ENCODE data around the gene PRKX.
"Not testable (repeated sequence)": the region's sequence is repeated elsewhere in the genome, so short reads cannot be mapped to it uniquely, and the experiment has no call there.

PRKX gene

DNA sequence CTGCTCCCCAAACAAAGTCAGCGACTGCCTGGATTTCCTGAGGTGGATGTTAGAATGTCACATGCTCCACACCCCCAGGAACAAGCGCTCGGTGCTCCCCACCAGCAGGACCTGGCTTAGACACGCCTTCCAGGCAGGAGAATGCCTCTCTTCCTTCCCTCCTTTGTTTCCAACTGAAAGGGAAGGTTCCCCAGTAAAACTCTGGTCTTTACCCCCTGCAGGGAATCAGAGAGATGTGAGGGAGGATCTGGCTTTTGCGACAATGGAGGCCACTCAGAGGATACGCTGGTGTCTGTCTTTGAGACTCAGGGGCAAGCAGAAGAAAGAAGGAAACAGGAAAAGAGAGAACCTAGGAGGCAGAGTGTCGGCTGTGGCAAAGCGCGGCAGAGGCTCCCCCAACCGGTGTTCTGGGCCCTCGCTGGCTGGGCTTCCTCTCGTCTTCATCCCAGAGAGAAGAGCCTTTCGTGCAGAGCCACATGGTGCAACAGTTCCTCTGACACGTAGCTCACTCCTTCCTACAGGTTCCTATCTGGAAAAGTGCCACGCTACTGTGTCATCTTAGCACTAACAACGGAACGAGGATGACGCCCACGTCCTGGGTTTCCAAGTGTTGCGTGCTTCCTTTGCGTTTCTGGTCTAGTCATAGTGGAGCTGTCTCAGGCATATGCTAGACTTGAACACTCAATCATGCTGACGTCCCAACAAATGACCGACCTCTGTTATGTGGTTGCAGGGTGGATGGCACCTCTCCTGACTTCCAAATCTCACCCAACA, 73.4 kb downstream of the PRKX start:
- not testable (repeated sequence) for DNase-seq

DNA sequence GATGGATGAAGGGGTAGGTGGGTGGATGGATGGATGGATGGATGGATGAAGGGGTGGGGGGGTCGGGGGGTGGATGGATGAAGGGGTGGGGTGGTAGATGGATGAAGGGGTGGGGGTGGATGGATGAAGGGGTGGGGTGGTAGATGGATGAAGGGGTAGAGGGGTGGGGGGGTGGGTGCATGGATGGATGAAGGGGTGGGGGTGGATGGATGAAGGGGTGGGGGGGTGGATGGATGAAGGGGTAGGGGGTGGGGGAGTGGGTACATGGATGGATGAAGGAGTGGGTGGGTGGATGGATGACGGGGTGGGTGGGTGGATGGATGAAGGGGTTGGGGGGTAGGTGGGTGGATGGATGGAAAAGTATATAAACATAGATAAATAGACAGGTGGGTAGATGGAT, 74.2 kb downstream of the PRKX start:
- no peak for DNase-seq

DNA sequence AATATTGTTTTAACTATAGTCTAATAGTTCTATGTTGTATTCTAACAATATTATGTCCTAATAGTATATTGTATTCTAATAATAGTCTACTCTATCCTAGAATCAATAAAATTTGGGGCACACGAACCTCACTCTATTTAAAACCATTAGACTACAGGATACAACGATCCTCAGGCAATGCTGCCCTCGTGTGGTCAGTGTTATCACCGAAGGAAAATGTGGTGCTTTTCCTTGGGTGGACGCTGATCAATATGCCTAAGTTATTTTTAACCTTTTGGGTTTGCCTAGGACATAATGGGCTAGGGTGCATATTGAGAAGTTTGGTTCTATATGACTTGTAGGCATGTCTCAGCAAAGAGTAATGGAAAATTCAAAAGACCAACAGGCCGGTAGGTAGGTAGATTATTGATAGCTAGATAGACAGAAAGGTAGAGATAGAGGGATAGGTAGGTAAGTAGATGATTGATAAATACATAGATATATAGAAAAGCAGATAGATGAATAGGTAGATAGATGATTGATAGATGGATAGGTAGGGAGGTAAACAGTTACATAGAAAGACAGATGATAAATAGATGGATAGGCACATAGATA, 75.1 kb downstream of the PRKX start:
- no peak for DNase-seq

DNA sequence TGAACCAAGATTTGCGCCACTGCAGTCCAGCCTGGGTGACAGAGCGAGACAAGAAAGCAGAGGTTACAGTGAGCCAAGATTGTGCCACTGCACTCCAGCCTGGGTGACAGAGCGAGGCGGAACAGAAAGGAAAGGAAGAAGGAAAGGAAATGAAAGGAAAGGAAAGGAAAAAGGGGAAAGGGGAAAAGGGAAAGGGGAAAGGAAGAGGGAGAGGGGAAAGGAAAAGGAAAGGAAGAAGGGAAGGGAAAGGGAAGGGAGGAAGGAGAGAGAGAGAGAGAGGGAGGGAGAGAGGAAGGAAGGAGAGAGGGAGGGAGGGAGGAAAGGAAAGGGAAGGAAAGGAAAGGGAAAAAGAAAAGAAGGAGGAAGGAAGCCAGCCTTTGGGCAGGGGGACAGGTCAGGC, 76.6 kb downstream of the PRKX start:
- DNase-seq: no peak

DNA sequence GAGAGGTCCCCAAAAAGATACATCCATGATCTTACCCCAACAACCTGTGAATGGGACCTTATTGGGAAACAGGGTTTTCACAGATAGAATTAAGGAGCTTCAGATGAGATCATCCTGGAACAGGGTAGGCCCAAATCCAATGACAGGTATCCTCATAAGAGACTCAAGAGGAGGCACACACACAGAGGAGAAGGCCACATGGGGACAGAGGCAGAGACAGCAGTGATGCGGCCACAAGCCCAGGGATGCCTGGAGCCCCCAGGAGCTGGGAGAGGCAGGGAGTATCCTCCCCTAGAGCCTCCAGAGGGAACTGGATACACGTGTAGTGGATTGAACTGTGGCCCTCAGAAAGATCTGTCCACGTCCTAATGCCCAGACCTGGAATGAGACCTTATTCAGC, 82.3 kb downstream of the PRKX start:
- DNase-seq: no peak

DNA sequence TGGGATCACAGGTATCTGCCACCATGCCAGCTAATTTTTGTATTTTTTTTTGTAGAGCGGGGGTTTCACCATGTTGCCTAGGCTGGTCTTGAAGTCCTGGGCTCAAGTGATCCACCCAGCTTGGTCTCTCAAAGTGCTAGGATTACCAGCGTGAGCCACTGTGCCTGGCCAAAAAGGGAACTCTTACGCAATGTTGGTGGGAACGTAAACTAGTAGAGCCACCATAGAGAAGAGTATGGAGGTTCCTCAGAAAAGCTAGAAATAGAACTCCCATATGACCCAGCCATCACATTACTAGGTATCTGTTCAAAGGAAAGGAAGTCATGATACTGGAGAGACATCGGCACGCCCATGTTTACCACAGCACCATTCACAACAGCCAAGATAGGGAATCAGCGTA, 85.9 kb downstream of the PRKX start:
- DNase-seq: no peak

DNA sequence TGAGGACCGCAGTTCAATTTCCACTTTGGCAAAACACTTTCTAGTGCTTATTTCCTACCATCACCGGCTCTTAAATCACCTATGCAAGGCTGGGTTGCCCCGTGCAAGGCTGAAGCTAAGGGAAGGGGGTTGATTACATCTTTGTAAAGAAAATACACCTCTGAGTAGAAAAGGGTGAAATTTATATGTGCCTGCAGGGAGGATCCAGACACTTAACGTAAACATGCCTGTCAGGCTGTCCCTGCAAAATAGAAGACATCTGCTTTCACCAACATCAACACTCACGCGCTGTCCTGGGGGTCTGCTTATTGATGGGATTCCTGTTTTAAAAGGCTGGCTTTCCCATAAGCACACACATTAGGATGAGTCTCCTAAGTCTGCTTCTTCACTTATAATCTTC, 92.0 kb downstream of the PRKX start:
- DNase-seq: no peak

DNA sequence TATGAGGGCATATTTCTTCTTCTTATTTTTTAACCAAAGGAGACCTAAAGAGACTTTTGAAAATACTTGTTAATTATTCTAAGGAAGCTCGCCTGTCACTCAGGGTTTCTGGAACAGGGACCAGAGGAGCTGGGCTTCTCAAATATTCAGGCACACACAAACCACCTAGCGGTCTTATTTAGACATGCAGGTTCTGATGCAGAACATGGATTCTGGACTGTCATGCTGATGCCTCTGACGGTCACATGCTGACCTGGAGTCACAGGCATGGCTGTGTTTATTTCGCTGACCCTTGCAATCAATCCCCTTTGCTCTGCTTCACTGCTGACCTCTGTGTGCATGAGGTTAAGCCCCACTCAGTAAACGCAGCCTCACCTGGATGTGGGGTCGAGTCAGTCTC, 101.7 kb downstream of the PRKX start:
- DNase-seq: not testable (repeated sequence)

DNA sequence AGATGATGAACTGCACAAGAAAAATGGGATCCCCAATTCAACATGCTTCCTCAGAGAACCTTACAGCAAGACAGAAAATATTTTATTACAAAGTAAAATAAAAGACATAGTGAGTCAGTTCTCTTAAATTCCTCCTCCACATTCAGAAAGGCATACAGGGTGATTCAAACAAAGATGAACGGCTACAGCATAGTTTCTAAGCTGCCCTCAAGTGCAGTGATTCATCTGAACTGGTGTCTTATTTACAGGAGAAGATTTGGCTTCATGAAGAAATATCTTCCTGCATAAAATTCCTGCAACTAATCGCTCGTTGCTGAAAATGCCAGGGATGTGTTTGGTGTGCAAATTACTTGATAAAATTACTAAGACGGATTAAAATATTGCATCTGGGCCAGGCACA, 103.6 kb downstream of the PRKX start:
- no peak for DNase-seq

DNA sequence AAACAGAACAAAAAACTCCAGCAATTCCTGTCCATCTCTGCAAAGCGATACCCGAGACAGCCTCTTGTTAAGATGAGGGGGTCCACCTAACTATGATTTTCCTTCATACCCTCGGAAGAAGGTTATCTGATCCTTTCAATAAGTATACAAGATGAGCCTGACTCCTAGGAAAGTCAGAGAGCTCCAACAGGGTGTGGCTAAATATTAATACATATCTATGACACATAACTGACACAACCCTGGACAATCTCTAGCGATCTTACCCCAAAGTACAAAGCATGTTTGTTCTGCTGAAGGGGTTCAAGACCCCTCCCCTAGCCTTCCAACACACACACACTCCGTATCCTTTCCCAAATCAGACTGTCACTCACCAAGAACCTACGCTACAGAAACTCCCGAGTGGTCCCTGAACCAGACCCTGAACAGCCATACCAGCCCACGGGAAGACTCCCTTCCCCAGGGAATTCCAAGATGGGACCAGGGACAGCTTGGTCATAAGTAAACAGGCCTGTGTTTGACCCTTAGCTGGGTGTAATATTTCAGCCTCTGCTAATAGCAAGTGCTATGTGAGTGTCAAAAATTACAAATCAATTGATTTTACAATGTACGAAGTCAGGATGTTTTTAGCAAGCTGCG, 110.3 kb downstream of the PRKX start:
- DNase-seq: no peak

DNA sequence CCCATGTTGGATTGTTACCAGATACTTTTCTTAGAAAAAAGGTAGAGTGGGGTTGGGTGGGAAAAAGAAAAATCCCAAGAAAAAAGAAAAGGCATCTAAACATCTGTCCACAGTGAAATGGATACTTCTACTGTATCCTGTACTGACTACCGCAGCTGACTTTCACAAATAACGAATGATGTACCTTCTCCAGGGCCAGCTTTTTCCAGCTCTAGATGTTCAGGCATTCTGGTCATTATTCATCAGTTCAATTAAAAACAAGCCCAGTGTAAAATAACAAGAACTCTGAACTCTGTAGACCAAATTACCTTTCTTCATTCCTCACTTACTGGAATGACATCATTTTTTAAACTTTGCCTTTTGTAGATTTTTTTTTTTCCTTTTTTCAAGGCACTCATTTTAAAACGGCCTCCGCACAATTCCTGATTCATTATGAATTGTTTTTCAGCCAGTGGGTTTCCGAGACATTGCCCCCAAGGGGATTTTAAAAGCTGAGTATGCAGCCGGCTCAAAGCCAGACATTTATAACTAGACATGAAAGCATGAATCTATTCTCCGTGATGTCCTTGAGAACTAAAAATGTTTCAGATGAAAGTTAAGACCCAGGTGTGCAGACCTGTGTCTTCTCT, 113.5 kb downstream of the PRKX start:
- DNase-seq: no peak

DNA sequence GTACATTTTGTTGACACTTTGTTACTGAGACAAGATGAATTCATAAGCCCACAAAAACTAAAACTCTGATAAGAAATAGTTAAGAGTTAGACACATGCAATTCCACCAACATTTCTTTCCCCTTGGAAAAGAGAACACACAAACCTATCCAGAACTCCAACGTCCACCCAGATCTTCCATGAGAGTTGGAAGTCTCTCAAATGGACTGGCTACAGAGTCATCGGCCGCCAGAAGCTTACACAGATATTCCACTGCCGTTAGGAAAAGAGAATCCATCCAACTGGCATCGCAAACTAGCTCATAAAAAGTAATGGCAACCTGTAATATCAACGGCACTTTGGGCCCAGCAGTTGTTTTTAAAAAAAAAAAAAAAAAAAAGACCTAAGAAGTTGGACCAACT, 114.7 kb downstream of the PRKX start:
- no peak for DNase-seq

DNA sequence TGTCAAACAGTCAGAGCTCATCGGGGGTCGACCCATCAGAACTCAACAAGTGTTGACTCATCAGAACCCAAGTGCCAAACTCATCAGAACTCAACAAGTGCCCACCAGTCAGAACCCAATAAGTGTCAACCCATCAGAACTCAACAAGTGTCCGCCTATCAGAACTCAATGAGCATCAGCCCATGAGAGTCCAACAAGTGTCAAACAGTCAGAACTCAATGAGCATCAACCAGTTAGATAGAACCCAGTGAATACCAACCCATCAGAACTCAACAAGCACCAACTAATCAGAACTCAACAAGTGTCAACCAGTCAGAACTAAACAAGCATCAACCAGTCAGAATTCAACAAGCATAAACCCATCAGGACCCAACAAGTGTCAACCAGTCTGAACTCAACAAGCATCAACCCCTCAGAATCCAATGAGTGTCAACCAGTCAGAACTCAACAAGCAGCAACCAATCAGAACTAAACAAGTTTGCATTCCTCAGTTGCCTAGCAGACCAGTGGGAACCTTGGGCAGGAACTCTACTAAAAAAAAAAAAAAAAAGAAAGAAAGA, 115.3 kb downstream of the PRKX start:
- DNase-seq: no peak

DNA sequence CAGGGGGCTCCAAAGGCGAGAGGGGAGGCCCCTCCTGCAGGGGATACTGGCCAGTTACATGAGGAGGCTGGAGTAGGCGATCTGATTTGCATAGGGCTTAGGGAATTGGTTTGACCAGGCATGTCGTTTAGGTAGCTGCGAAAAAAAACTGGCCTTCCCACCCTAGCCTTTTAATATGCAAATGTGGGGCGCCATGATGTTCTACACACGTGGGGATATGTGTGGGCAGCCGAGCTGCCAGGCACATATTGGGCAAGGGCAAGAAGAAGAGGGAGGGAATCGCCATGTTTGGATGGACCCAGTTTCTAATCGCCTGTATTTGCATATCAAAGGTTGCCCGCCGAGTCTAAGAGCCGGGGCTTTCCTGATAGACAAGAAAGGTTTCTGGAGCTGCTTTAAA, 121.3 kb downstream of the PRKX start:
- no peak for DNase-seq

DNA sequence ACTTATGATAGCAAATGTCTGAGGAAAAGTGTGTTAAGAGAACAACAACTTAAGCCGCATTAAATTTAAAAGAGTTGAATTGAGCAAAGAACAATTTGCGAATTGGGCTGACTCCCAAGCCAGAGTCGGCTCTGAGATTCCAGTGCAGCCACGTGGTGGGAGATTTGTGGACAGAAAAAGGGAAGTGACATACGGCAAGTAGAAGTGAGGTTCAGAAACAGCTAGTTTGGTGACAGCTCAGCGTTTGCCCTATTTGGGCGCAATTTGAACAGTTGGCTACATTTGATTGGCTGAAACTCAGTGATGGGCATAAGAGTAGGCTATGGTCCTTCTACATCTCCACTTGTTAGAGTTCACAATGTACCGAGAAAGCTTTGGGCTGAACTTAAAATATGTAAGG, 124.0 kb downstream of the PRKX start:
- no peak for DNase-seq

DNA sequence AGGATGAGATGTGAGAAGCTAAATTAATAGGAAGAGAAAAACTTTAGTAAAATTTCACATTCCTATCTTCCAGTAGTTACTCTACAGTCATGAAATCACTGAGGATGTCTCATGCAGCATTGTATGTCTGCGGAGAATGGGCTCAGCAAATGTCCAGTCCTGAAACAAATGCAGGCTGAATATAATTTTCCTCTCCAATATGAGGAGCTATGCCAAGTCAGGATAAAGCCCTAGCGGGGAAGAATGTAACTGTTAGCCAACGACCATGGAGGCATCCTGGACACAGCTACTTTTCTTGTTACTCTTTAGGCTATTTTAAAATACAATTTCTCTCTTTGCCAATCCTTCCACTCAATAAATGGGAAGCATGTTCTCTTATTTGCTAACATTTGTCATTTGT, 127.7 kb downstream of the PRKX start:
- no peak for DNase-seq

DNA sequence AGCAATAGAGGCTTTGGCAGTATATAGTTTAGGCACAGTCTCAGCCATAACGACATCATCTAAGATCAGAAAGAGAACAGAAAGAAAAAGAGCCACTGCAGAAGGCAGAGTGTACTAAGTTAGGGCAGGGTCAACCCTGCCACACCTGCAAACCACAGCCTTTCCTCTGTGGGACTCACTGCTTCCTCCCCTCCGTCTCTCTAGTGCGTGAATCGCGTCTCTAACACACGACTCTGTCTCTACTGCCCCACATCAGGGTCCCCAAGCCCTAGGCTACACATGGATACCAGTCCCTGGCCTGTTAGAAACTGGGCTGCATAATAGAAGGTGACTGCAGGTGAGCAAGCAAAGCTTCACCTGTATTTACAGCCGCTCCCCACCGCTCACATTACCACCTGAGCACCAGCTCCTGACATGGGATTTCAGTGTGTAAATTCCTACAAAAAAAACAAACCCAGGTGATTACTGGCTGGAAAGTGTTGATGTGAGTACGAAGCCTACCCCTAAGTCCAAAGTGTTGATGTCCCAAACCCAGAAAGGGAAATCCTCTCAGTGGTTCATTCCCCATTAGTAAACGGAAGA, 128.9 kb downstream of the PRKX start:
- DNase-seq: no peak

DNA sequence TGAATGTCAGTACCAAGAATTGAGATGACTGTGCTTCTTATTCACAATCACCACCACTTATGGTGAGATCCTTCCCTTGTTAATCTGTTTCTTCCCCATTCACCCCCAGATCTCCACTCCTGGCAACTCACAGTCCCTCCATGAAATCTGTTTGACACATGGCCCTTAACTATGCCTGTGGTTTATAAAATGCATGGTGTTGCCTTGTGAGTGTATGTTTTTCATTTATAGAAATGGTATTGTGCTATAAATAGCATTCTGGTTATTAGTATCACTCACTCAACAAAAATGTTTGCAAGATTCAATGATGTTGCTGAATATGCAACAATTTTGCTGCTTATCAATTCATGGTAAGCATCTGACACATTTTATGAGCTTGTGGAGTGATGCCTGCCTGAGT, 131.0 kb downstream of the PRKX start:
- DNase-seq: no peak

DNA sequence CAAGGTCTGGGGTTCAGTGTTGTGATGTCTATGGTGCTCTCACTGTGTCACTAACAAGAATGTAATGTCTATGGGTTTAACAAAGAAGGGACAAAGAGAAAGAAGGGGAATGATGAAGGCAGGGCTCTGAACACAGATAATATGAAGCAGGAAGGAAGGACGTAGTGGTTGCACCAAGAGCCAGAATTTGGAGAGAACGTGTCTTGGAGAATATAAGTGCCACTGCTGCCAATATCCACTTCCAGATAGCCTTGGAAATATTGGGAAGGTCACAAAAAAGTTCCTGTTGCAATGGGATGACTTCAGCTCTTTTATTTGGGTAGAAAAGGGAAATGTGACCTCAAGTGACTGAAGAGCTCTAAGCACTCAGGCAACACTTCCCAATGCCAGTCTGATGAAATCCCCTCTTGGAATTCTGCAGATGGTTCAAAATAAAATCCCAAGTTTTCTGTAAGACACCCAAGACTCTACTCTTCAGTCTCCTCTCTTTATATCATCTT, 131.8 kb downstream of the PRKX start:
- DNase-seq: no peak

DNA sequence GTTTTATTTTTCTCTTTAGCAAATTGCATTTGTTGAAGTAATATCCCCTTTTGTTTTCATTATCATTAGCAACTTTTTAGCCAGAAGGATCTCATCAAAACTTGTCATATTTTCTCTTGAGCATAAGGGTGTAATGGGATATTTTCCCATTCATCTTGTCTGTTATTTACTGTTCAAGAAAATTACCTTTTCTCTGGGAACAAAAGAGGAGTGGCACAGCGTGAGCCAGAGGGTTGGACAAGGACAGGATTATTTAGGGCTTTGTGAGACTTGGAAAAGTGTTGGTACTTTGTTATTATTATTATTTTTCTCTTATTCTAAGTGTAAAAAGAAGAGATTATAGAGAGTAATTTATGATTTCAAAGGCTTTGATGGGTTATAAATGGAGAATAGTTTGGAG, 135.9 kb downstream of the PRKX start:
- DNase-seq: peak; percentile 0

DNA sequence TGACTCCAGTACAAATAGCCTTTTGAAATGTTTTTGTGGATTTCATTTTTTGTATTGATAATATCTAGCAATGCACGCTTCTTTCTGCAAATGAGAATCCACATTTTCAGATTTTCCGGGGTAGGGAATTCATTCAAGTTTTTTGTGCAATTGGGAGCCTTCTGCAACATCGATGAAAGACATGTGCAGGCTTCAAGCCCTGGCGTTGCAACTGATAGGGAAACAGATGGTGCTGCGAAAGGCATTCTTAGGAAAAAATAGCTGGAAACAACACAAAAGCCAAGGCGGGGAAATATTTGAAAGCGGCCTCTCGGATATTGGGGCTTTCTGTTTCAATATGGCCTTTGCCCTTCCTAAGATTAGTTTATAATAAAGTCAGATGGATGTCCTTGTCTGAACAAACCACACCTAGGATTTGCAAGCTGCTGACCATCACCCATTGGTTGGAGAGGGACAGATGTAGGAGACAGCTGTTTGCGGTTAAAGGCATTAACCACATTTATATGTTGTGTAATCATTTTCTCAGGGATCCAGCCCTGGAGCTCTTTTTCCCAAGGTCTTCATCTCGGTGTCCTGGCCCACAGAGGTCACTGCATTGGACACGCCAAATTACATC, 136.5 kb downstream of the PRKX start:
- peak; percentile 10 for DNase-seq

DNA sequence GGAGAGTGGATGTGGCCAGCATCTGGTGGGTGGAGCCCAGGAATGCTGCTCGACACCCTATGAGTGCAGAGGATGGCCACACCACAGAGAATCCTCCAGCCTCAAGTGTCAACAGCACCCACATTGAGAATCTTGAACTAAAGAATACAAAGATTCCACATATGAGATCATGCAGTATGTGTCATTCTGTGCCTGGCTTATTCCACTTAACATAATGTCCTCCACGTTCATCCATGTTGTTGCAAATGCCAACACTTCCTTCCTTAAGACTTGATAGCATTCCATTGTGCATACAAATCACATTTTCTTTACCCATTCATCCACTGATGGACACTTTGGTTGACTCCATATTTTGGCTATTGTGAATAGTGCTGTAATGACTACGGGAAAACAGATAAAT, 145.8 kb downstream of the PRKX start:
- no peak for DNase-seq

DNA sequence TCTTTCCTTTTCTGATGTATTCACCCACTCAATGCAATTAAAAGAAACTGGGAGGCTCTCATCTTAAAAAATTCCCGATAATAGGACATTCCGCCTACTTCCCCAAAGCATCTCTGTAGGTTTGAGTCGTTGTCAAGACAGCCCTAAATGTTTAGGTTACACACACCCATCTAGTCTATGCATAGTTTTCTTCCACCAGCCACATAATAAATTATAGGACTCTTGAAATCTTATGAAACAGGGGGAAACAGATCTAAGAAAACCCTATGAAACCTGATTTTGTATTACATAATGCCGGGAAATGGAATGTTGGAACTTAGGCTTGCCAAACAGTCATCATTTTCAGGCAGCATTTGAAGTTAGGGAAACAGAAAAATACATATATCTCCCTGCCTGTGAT, 150.0 kb downstream of the PRKX start:
- DNase-seq: no peak
